Coronary artery (tissue), 2 donors: Measurements from ENCODE around the gene N4BP2.

Experiments used
- DNase-seq: peaks from one replicate; pipeline ENCODE4 v3.0.0-alpha.2; 2017; ENCODE audit warnings: low spot score
- H3K27ac ChIP-seq, 2 donors: fragments of 200-600 bp; sonication (generic); one replicate each; pipeline ENCODE4 v1.5.1; 2016 to 2019
- H3K4me3 ChIP-seq: fragments of 200-600 bp; sonication (generic); 2 replicates; pipeline ENCODE4 v1.5.1; 2016; ENCODE audit warnings: mild to moderate bottlenecking, moderate library complexity
- CTCF ChIP-seq: fragments of 200-600 bp; sonication (generic); IDR thresholded peaks from one replicate; pipeline ENCODE4 v1.5.1; 2019; ENCODE audit warnings: antibody characterized with exemption

Gene N4BP2

GRCh38 chr4:40040908-40041307 lies 15.7 kb upstream of the N4BP2 start:
- no peak for TF ChIP-seq CTCF
- no peak overlapping the region for H3K4me3 ChIP-seq
- DNase-seq, result no peak

GRCh38 chr4:40043786-40044185 lies 12.9 kb upstream of the N4BP2 start:
- no peak overlapping the region for H3K27ac ChIP-seq
- DNase-seq, result no peak
- H3K4me3 ChIP-seq, result no peak overlapping the region
- no peak for TF ChIP-seq CTCF

More at GRCh38 chr4:40040908-40041307, 15.7 kb upstream of the N4BP2 start:
- H3K27ac ChIP-seq, result no peak overlapping the region

- TF ChIP-seq CTCF, result no peak
- Histone ChIP-seq H3K4me3 (no peak overlapping the region), H3K27ac (no peak overlapping the region)
- no peak for DNase-seq
Observed at GRCh38 chr4:40046311-40046980, 10.2 kb upstream of the N4BP2 start.

GRCh38 chr4:40053161-40053560 lies 3.5 kb upstream of the N4BP2 start:
- no peak for TF ChIP-seq CTCF
- Histone ChIP-seq H3K27ac (no peak overlapping the region), H3K4me3 (no peak overlapping the region)
- DNase-seq, result no peak

- no peak for DNase-seq
Observed at GRCh38 chr4:40055511-40055862, 1.2 kb upstream of the N4BP2 start.

GRCh38 chr4:40055863-40056715 lies 561 bp upstream of the N4BP2 start:
- TF ChIP-seq CTCF, result no peak
- peak; percentile 86 for DNase-seq
- peak overlapping the region; percentile 96 to 98 for H3K27ac ChIP-seq
- H3K4me3 ChIP-seq, result peak overlapping the region; percentile 80

More at GRCh38 chr4:40055511-40055862, 1.2 kb upstream of the N4BP2 start:
- TF ChIP-seq CTCF, result no peak
- peak overlapping the region; percentile 80 for H3K4me3 ChIP-seq
- peak overlapping the region; percentile 96 to 98 for H3K27ac ChIP-seq
